Measurements from ENCODE around the gene ZNF134.

GRCh38 chr19:57587529-57587928 is 26.5 kb upstream of the ZNF134 start:
- TF ChIP-seq POLR2A (IDR thresholded peaks at IDR 0.05): no peak
- no peak for TF ChIP-seq CTCF (IDR thresholded peaks at IDR 0.05)
